KOPT-K1 (cell line): ENCODE results near the gene OSTN.
"Not testable (repeated sequence)": the region's sequence is repeated elsewhere in the genome, so short reads cannot be mapped to it uniquely, and the experiment has no call there.

Experiments
- H3K27ac ChIP-seq: fragments of 200-600 bp; sonication (generic); 2 replicates; pipeline ENCODE4 v1.5.1; 2016; ENCODE audit warnings: antibody characterized with exemption, mild to moderate bottlenecking, low read depth, low read length; ENCODE audit not compliant: poor library complexity, severe bottlenecking
- H3K36me3 ChIP-seq: fragments of 200-600 bp; sonication (generic); 2 replicates; pipeline ENCODE4 v1.5.1; 2017; ENCODE audit warnings: antibody characterized with exemption, mild to moderate bottlenecking, low read length, moderate library complexity; ENCODE audit not compliant: insufficient read depth
- H3K9me3 ChIP-seq: fragments of 200-600 bp; sonication (generic); 2 replicates; pipeline ENCODE4 v1.5.1; 2017; ENCODE audit warnings: antibody characterized with exemption, low read length, mild to moderate bottlenecking; ENCODE audit not compliant: insufficient read depth, poor library complexity, severe bottlenecking

Gene OSTN

DNA sequence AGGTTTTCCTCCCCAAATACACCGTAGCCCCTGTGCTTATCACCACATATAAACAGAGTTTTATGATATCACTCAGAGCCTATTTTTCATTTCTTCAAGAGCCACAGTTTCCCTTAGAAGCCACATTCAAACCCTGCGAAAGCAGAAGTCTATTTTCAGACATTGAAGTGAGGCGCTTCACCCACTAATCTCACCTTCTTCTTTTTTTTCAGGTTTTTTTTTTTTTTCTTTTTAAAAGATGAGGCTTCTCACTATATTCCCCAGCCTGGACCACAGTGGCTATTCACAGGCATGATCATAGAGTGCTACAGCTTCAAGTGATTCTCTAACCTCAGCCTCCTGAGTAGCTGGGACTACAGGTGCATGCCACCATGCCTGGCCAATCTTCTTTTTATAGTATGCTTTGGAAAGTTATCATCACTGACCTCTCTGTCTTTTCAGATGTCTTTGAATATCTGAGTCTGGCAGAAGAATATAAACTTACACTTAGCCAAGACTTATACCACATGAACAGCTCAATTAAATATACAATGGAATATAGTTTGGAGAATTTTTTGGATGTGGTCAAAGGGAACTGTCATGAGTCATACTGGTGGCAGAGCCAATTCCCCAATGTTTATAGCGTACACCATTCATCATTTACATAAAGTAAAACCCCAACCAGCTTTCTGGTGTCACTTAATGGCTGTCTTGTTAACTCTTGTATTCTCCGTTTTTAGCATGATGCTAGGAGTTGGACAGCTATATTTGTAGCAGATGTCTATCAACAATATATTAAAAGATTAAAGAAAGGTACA lies 70.4 kb downstream of the OSTN start:
- no peak overlapping the region for H3K27ac ChIP-seq
- no peaks in the 10 kb centered on the region for H3K36me3 ChIP-seq
- no peaks in the 10 kb centered on the region for H3K9me3 ChIP-seq

DNA sequence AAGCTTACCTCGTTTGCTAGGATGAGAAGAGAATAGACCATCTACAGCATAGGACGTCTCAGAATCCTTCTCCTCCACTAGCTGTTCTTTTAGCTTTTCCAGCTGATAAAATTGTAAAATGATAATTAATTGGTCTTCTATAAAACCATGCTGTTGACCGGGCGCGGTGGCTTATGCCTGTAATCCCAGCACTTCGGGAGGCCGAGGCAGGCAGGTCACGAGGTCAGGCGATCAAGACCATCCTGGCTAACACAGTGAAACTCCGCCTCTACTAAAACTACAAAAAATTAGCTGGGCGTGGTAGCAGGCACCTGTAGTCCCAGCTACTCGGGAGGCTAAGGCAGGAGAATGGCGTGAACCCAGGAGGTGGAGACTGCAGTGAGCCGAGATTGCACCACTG lies 76.2 kb downstream of the OSTN start:
- H3K36me3 ChIP-seq, H3K9me3 ChIP-seq, H3K27ac ChIP-seq: not testable (repeated sequence)

DNA sequence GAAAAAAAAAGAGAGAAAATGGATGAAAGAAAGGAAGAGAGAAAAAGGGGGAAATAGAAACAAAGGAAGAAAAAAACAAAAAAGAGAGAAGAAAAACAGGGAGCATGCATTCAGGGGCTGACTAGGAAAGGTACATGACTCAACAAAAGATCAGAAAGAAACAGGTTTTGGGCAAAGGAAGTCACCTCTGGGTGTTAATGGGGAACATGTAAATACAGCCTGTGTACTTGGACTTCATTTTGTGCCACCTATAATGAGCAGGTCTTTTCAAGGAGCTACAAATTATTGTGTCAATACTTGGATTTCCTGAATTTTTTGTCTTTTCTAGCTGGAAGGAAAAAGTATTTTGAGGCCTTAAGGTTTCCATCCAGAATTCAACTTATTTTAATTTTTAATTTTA lies 76.7 kb downstream of the OSTN start:
- no peak overlapping the region for H3K27ac ChIP-seq
- no peaks in the 10 kb centered on the region for H3K9me3 ChIP-seq
- H3K36me3 ChIP-seq: no peaks in the 10 kb centered on the region

DNA sequence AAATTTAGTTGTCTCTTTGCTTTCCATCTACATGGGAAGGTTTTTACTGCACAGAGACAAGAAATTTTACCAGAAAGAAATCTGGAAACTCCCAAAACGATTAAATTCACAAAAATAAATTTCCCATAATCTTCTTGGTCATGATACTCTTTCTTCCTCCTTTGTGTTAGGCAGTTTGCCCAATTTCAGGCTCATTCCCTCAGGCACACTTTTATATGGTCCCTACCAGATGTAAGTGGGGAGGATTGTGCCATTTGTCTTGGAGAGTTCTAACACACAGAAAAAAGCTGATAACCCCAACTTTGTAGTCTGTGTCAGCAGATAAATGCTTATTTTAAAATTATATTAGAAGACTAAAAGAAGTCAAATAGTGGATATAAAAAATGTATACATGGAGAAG lies 81.1 kb downstream of the OSTN start:
- H3K27ac ChIP-seq: no peak overlapping the region
- H3K36me3 ChIP-seq: no peaks in the 10 kb centered on the region
- no peaks in the 10 kb centered on the region for H3K9me3 ChIP-seq

DNA sequence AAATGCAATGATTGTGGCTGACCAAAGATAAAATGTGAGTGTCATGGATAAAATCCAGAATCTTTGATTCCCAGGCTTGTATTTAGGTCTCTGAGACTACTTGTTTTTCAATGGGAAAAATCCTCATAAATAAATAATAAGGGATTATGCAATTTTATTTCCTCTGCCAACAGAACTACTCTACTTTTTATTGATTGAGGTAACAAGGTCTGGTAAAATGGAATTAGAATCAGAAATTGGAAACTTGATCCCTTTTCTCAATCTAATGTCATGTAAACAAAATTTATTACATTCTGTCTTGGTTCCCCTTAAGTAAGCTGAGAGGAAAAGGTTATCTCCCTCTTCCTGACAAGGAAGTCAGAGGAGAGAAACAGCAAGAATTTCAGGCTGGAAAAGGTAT lies 81.8 kb downstream of the OSTN start:
- Histone ChIP-seq H3K27ac (no peak overlapping the region), H3K36me3 (no peaks in the 10 kb centered on the region), H3K9me3 (no peaks in the 10 kb centered on the region)

DNA sequence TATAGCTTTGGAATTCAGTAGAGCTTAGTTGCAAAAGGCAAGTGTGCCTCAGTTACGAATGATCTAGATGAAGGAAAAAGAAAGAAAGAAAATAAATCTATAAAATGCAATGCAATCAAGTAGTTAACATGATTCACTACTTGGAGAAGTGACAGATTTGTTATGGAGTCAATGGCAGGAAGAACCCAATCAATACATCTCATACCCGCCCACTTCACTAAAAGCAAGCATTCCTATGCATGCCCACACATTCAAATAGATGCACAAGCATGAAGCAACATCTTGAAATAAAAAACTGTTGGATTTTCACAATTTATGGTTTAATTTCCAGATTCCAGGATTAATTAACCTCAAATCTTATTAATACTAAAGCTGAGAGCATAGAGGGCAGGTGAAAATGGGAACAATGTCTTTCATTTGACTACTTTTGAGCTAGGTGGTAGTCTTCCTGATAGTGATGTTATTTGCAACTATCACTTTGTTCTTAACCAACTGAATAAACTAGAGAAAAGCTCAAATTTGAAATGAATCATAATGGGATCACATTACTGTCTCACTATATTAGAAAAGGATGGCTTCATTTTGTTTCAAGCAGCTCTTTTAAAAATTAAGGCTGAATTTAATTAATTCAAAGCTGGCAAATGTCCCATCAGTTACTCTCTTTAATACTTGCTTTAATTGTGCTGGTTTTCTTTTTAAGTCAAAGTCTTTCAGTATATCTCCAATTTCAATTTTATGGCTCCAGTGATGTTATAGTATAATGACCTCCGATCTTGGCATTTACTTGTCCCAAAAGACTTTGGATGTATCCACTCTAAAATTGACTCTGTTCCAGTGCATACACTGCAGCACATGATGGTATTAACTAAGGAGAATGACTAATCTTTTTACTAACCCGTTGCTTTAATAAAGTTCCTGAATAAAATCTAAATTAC lies 83.5 kb downstream of the OSTN start:
- Histone ChIP-seq H3K27ac (no peak overlapping the region), H3K9me3 (no peaks in the 10 kb centered on the region), H3K36me3 (no peaks in the 10 kb centered on the region)

DNA sequence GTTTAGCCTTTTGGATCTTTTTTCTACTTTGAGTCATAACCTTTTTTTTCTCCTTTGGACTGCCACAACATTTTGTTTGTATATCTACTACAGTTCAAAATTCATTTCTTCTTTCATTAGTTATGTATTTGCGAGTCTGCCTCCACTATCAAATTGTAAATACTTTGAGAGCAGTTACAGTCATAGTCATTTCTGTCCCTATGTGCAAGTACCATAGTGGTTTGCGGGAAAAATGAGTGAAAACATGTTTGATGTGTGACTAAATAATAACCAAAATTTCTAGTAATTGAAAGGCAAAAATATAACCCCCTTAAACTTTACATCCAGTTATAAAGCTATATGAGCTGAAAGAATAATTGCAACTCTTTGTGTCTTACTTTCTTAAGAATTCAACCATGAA lies 84.4 kb downstream of the OSTN start:
- no peaks in the 10 kb centered on the region for H3K36me3 ChIP-seq
- no peaks in the 10 kb centered on the region for H3K9me3 ChIP-seq
- H3K27ac ChIP-seq: no peak overlapping the region

DNA sequence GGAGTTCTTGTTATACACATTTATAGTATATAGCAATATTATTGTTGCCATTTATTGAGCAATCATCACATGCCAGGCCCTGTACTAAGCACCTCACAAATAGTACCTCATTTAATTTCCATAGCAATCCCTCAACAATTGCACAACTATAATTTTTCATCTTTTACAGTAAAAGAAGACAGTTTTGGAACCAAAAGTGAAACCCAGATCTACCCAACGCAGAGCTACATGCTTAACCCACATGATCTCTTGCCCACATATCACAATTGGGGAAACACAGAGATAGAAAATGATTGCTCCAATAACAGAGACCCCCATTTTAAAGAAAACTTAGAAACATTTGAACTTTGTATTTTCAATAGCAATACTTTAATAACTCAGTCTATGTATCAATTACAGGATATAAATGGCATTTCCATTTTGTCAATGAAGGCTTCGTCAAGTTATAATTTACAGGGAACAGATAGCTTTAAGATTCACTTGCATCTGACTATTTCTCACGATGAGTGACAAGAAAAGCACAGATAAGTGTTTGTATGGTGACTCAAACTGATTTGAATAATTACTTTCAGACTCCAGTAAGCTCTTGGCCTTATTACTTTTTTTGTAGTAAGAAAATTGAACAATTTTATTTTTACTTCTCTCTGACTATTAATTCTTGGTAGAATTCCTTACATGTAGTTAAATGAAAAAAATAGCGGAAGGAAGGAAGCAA lies 91.4 kb downstream of the OSTN start:
- no peak overlapping the region for H3K27ac ChIP-seq
- no peaks in the 10 kb centered on the region for H3K36me3 ChIP-seq
- no peaks in the 10 kb centered on the region for H3K9me3 ChIP-seq

DNA sequence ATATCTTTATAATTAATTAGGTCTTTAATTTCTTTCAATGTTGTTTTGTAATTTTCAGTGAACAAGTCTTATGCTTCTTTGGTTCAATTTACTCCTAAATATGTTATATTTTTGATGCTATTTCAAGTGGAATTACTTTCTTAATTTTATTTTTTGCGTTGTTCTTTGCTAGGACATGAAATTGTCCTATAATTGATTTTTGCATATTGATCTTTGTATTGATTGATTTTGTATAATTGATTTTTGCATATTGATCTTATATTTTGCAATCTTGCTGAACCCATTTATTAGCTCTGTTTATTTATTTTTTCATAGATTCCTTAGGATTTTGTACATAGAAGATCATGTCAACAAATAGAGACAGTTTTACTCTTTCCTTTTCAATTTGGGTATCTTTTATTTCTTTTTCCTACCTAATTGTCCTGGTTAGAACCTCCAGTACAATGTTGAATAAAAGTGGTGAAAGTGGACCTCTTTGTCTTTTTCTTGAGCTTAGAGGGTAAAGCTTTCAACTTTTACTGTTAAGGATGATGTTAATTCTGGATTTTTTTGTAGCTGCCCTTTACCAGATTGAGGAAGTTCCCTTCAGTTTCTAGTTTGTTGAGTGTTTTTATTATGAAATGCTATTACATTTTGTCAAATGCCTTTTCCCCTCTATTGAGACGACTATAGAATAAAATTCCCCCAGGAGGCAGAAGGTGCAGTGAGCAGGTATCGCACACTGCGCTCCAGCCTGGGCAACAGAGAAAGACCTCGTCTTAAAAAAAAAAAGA lies 93.4 kb downstream of the OSTN start:
- no peak overlapping the region for H3K27ac ChIP-seq
- no peaks in the 10 kb centered on the region for H3K9me3 ChIP-seq
- no peaks in the 10 kb centered on the region for H3K36me3 ChIP-seq

DNA sequence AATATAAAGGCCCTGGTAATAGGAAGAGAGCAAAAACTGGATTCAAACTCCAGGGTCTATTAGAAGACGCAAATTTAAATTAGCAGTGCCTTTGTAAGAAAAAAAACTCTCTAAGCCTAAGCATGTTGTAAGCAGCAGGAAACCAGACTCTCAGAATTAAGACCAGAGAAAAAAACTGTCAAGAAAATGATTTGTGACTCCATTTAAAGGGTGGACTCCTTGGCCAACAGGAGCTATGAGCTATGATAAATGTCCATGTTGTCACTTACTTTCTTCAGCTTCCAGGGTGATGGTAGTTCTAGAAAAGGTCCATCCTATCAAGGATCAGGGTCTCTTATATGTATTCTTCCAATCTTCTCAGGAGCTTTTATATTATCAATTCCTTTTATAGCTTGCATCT lies 95.2 kb downstream of the OSTN start:
- no peaks in the 10 kb centered on the region for H3K9me3 ChIP-seq
- H3K36me3 ChIP-seq: no peaks in the 10 kb centered on the region
- no peak overlapping the region for H3K27ac ChIP-seq

DNA sequence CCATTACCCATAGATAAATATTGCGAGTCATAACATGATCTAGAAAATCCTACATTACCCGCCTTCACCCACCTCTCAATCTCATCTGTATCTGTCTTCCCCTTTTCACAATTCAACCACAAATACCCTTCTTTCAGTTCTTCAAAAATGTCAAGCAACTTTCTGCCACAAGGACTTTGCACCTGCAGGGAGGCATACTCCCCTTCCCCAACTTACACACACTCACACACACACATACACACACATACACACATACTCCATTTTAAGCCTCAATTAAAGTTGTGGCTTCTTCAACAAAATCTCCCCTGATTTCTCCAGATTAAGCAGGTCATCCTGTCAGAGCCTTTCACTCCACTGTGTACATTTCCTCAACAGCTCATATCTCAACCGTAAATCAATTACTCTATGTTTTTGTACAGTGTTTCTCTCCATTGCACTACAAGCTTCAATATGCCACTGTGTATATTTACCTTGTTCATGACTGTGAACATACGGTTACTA lies 97.0 kb downstream of the OSTN start:
- H3K36me3 ChIP-seq: no peaks in the 10 kb centered on the region
- H3K9me3 ChIP-seq: no peaks in the 10 kb centered on the region
- H3K27ac ChIP-seq: no peak overlapping the region

DNA sequence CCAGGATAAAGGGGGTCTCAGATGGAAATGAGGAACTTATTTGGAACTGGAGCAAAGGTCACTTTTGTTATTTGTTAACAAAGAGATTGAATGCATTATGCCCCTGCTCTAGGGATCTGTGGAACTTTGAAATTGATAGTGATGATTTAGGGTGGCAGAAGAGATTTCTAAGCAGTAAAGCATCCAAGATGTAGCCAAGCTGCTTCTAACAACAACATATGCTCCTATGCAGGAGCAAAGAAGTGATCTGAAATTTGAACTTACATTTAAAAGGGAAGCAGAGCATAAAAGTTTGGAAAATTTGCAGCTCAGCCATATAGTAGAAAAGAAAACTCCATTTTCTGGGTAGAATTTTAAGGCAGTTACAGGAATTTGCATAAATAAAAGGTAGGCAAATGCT lies 99.8 kb downstream of the OSTN start:
- H3K9me3 ChIP-seq: no peaks in the 10 kb centered on the region
- H3K27ac ChIP-seq: no peak overlapping the region
- H3K36me3 ChIP-seq: no peaks in the 10 kb centered on the region

DNA sequence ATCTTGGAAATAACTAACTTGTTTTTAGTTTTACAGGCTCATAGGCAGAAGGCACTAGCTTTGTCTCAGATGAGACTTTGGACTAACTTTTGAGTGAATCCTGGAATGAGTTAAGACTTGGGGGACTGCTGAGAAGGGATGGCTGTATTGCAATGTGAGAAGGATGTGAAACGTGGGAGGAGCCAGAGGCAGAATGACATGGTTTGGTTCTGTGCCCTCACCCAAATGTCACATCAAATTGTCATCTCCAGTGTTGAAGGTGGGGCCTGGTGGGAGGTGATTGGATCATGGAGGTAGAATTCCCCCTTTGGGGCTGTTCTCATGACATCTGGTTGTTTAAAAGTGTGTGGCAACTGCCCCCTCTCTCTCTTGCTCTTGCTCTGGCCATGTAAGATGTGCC lies 101.4 kb downstream of the OSTN start:
- no peak overlapping the region for H3K27ac ChIP-seq
- no peaks in the 10 kb centered on the region for H3K9me3 ChIP-seq
- no peaks in the 10 kb centered on the region for H3K36me3 ChIP-seq

DNA sequence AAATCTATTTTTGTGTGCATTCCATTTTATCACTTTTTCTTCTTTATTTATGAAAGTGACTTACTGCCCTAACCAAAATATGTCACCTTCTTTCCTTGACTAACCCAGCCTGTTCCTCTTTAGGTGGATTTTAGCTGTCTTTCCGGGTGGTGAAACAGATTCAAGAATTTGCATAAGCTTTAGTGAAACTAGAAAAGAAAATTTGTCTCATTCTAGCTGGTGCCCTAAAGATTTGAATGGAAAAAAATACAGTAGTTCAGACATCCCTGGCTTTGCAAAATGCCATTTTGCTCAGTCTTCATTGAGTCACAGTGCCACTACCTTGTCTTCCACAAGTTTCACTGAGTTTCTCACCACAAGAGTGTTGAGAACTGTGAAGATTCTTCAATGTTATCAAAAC lies 102.0 kb downstream of the OSTN start:
- Histone ChIP-seq H3K27ac (no peak overlapping the region), H3K36me3 (no peaks in the 10 kb centered on the region)

More for the DNA sequence above, 102.0 kb downstream of the OSTN start:
- no peaks in the 10 kb centered on the region for H3K9me3 ChIP-seq
